Activated CD4-positive, alpha-beta T cell treated with anti-CD3 and anti-CD28 coated beads for 24 hours (primary cell): ENCODE results near the gene FAF1.
"Not testable (repeated sequence)": the region's sequence is repeated elsewhere in the genome, so short reads cannot be mapped to it uniquely, and the experiment has no call there.

Experiments used
- DNase-seq, 2 donors: peaks; one replicate each; pipeline ENCODE4 v3.0.0-alpha.2; 2020; ENCODE audit warnings: low read depth in 2 of 2

The FAF1 gene

GRCh38 chr1:50851034-50851433 lies 109.0 kb downstream of the FAF1 start:
- no peak for DNase-seq

DNA sequence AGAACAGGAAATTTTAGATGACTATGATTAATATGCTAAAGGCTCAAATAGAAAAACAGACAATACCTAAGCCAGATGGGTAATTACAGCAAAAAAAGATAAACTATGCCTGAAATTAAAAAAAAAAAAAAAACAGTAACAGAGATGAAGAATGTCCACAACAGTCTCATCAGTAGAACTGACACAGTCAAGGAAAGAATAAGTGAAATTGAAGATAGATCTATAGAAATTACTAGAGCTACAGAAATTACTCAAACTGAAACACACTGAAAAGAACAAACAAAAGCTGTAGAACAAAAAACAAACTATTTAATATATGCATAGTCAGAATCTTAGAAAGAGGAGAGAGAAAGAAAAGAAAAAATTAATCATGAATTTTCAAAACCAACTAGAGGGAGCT lies 112.8 kb downstream of the FAF1 start:
- no peak for DNase-seq

DNA sequence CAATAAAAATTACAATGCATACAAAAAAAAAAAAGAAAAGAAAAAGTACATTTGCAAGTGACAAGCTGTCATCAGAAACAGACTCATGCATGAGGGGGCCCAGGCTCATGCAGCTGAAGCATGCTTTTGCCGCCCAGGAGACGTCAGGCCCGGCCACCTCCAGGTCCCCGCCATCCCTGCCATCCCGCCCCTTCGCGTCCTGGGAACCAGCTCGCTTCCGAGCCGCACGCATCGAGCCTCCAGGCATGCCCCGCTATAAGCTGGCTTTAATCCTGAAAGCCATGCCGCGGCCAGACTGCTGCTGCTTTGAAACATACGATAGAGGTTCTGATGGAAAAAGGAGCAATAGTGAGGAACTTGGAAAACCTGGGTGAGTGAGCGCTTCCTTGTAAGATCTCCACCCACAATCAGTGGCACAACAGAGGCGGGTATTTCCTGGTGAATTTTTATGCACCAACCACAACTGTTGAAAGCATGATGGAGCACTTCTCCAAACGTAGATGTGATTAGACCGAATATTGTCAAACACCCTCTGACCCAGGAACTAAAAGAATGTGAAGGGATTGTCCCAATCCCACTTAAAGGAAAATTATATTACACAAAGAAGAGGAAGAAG lies 113.7 kb downstream of the FAF1 start:
- DNase-seq = no peak

DNA sequence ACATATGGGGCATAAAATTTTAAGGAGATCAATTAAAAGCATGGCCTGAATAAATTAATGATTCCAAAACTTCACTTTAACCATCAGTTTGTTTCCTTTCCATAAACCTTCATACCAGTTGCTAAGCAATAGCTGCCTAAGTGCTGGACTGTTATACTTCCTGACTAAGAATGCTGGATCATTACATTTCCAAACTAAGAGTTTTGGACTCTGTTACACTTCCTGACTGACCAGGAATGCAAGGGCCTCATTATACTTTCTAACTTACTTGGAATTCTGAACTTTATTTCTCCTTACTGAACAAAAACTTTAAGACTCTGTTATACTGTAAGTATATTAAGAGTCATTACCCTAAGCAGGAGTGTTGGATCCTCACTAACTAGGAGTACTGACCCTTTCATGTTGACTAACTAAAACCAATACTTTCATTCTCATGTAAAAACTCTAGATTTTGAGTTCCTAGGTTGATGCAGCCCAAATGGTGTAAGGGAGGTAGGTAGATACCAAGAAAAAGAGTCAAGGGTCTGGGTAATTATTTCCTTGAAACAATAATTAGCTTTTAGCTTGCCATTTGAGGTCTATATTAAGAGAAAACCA lies 118.2 kb downstream of the FAF1 start:
- no peak for DNase-seq

GRCh38 chr1:50836117-50836516 lies 124.0 kb downstream of the FAF1 start:
- no peak for DNase-seq

DNA sequence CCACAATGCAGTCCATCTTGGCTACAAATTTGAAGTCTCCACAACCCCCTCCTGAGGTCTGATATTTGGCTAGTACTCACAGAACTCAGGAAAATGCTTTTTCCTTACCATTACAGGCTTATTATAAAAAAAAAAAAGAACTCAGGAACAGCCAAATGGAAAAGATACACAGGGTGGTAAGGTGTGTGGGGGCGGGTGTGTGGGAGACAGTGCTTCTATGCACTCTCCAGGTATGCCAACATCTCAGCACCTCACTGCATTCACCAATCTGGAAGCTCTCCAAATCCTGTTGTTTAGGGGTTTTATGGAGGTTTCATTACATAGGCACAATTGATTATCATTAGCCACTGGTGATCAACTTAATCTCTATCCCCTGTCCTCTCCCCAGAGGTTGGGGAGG lies 126.9 kb downstream of the FAF1 start:
- DNase-seq = no peak

- no peak for DNase-seq
Measured at GRCh38 chr1:50832167-50832566, 127.9 kb downstream of the FAF1 start.

GRCh38 chr1:50831300-50832061 lies 128.6 kb downstream of the FAF1 start:
- no peak for DNase-seq

DNA sequence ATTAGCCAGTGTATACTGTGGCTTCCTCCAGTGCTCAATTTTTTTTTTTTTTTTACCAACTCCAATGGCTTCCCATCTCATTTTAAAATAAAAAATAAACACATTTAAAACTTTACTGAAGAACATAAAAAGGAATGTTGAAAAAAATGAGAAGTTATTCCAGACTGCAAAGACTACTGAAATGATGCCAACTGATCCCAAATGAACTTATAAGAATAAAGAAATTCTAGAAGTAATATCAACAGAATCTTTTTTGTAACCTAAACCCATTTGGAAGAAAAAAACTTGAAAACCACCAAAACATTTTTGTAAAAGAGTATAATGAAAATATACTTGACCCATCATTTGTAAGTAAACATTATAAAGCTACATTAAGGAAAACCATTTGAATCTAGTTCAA lies 129.4 kb downstream of the FAF1 start:
- DNase-seq = no peak

GRCh38 chr1:50829014-50829958 lies 130.8 kb downstream of the FAF1 start:
- no peak for DNase-seq

DNA sequence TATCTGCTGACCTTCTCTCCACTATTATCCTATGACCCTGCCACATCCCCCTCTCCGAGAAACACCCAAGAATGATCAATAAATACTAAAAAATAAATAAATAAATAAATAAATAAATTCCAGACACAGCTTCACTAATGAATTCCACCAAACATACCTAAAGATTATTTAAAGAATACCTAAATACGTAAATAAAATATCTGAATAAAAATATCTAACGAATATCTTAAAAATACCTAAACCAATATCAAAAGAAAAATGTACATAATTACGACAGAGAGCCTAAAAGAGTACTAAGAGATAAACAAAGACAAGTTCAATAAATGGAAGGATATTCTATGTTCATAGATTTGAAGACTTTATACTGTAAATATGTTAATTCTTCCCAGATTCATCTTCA lies 132.5 kb downstream of the FAF1 start:
- no peak for DNase-seq

GRCh38 chr1:50826792-50827191 lies 133.3 kb downstream of the FAF1 start:
- DNase-seq = not testable (repeated sequence)

DNA sequence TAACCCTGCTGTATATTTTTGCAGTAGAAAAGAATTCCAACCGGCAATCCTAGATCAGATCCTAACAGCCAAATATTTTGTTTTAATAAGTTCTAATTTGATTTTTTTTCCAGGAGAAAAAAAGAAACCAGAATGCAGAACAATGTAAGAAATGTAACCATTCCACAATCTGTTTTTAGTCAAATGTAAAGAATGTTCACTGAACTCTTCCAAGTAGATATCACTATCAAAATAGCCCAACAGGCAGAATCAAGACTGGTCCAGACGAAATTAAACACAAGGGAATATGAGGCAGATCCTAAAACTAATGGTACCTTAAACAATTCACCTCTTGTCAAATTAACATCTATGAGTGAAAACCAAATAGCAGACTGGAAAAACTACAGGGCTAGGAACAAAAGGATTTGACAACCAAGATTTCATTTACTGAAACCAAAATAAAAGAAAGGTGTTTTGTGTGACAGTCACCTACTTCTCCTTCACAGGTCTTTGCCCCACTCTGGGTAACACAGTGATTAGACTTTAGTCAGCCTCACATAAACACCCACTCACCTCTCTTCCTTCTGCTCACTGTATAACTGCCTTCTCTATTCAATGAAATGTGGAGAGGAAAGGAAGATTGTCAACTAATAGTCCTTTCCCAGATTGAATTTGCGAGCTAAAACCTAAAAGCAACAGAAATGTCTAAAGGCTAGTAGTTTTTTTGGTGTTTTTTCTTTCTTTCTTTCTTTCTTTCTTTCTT lies 137.9 kb downstream of the FAF1 start:
- no peak for DNase-seq

- DNase-seq = no peak
Measured at GRCh38 chr1:50820545-50820944, 139.5 kb downstream of the FAF1 start.

DNA sequence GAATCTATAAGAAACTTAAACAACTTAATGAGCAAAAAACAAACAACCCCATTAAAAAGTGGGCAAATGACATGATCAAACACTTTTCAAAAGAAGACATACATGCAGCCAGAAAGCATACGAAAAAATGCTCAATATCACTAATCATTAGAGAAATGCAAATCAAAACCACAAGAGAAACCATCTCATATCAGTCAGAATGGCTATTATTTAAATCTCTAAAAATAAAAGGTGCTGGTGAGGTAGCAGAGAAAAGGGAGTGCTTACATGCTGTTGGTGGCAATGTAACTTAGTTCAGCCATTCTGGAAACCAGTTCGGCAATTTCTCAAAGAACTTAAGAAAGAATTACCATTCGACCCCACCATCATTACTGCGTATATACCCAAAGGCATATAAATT lies 147.7 kb downstream of the FAF1 start:
- DNase-seq = no peak

GRCh38 chr1:50808296-50808695 lies 151.8 kb downstream of the FAF1 start:
- no peak for DNase-seq

DNA sequence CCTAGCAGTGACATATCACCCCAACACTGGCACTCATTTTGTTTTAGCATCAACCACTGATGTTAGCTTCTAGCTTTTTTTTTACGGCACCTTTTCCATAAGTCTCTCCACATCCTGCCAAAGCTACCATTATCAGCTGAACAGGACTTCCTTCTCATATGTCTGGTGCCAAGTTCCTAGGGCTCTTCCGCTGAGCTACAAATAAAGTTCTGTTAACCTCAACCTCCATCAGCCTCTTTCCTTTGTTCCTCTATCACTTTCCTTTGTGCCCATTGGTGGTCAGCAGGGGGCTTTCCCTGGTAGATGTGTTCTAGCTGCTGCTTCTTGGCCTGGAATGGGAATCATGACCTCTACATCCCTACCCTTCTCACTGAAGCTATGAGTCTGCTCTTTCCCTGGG lies 163.8 kb downstream of the FAF1 start:
- DNase-seq = no peak

- DNase-seq = no peak
Measured at GRCh38 chr1:50793521-50793920, 166.5 kb downstream of the FAF1 start.

GRCh38 chr1:50787266-50787665 lies 172.8 kb downstream of the FAF1 start:
- DNase-seq = no peak

DNA sequence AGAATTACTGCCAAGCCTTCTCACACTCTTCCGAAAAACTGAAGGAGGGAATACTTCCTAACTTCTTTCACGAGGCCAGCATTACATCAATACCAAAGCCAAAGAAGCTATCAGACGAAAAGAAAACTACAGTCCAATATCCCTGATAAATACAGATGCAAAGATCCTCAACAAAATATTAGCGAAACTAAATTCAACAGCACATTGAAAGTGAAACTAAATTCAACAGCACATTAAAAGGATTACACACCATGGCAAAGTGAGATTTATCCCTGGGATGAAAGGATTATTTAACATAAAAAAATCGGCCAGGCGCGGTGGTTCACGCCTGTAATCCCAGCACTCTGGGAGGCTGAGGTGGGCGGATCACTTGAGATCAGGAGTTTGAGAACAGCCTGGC lies 176.8 kb downstream of the FAF1 start:
- no peak for DNase-seq

GRCh38 chr1:50780797-50781196 lies 179.3 kb downstream of the FAF1 start:
- DNase-seq = no peak
